Ectodermal cell (in vitro differentiated cells): Measurements from ENCODE around the gene MAPK8.

Experiments used
- H3K27ac ChIP-seq: 2 replicates; pipeline ENCODE4 v1.7.0; 2013; ENCODE audit warnings: mild to moderate bottlenecking, low read depth, low read length; ENCODE audit not compliant: insufficient read depth, poor library complexity, severe bottlenecking
- H3K27me3 ChIP-seq: 2 replicates; pipeline ENCODE4 v1.7.0; 2013; ENCODE audit warnings: mild to moderate bottlenecking, low read length; ENCODE audit not compliant: insufficient read depth, control insufficient read depth, poor library complexity, severe bottlenecking
- H3K36me3 ChIP-seq: one replicate; pipeline ENCODE4 v1.7.0; 2013; ENCODE audit warnings: low read length; ENCODE audit not compliant: control insufficient read depth, insufficient read depth
- H3K4me1 ChIP-seq: one replicate; pipeline ENCODE4 v1.7.0; 2013; ENCODE audit warnings: low read length; ENCODE audit not compliant: control insufficient read depth, insufficient read depth
- H3K4me3 ChIP-seq: 2 replicates; pipeline ENCODE4 v1.7.0; 2013; ENCODE audit warnings: low read depth, low read length, control low read depth; ENCODE audit not compliant: insufficient read depth
- H3K9me3 ChIP-seq: 2 replicates; pipeline ENCODE4 v1.7.0; 2013; ENCODE audit warnings: mild to moderate bottlenecking, low read length, moderate library complexity; ENCODE audit not compliant: control insufficient read depth
- WGBS, 2 experiments: methylation state at CpG; one replicate each; pipeline ENCODE4 v1.1.7; 2013; ENCODE audit warnings: missing lambda C conversion rate in 2 of 2; 5-methylcytosine and 5-hydroxymethylcytosine counted together

The MAPK8 gene

DNA sequence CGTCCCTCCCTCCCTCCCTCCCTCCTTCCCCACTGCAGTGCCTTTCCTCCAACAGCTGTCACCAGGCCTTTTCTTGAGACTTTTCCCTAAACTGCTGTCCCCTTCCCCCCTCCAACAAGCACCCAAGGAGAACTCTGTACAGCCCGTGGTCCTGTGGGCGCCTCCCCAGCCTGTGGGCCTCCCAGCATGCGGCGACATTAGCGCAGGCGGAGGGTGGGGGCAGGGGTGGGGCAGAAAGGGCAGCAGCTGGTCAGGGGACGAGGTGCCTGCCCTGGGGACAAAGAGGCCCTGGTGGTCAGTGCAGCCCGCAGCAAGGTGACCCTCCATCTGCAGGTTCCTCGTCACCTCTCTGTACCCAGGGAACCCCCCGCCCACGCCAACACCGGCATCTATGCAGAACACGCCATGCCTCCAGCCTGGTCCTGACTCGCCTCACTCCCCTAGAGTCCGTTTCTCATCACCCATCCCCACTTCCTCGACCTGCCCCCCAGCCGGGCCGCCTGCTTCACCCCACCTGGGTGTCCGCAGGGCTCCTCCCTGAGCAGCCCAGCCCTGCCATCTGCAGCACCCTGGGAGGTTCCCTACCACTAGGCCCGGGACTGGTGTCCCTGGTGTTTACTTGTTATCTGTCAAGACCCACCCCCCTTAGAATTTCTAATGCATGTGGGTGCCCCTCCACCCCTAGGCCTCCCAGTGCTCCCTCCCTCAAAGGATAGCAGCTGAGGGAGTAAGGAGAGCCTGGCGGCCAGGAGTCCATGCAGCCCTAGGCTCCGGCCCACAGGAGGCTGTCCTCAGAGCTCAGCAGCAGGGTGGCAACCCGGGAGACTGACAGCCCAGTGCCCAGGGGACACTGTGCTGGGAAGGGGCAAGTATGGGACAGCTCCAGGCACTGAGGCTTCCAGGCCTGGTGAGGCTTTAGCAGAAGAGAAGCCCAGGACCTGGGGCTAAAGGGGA lies 150.6 kb downstream of the MAPK8 start:
- no peaks in the 10 kb centered on the region for H3K27me3 ChIP-seq
- H3K9me3 ChIP-seq, result no peaks in the 10 kb centered on the region
- H3K36me3 ChIP-seq, result no peaks in the 10 kb centered on the region
- WGBS, 2 experiments, result 79 to 81% methylated on average over 24 of the region's 24 CpGs
- peaks cover 7% of the 10 kb centered on the region for H3K4me1 ChIP-seq
- no peak overlapping the region for H3K4me3 ChIP-seq
- H3K27ac ChIP-seq, result no peak overlapping the region

DNA sequence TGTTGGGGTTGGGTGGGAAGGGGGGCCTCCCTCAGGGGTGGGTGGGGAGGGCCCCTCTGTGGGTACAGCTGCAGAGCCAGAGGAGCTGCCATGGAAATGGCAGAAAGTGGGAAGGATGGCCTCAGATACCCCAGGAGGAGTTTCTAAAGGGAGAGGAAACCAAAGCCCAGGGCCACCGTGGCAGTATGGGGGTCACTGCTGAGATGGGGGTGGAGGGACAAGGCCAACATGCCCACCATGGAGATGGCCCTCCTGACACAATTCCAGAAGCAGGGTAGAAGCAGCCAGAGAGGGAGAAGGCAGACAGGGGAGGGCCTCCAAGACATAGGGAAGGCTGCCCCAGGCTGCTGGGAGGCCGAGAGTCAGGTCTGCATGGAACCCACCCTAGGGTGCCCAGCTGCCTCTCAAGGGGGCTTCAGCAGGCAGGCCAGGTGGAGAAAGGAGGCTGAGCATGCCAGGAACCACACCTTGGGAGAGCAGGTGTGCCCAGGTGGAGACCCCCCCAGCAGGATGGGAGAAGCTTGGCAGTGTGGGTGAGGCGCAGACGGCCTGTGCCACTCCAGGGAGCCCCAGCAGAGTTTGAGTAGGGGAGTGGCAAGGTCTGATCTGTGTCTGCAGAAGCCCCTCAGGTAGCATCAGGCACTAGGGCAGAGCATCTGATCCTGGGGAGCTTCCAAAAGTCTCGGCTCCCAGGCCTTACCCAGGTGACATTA lies 151.6 kb downstream of the MAPK8 start:
- WGBS, 2 experiments, result 78 to 79% methylated on average over 5 of the region's 5 CpGs

DNA sequence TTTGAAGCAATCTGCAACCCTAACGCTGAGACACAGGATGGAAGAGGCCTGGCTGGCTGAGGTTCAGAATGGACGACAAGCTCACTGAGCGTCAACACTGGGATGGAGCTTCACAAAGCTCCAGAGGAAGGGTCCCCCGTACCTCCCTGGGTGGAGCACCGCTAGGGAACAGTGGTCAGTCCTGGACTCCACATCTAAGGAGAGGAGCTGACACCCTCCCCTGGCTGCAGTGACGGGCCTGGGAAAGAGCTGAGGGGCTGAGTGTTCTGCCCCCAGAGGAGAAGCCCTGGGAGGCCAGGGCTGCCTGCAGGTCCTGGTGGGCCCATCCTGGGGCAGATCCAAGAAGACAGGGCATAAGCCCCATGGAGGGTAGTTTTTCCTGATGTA lies 152.2 kb downstream of the MAPK8 start:
- WGBS, 2 experiments, result 68 to 69% methylated on average over 6 of the region's 6 CpGs
- Histone ChIP-seq H3K4me3 (no peak overlapping the region), H3K36me3 (no peaks in the 10 kb centered on the region), H3K9me3 (no peaks in the 10 kb centered on the region), H3K27ac (no peak overlapping the region), H3K4me1 (peaks cover 13% of the 10 kb centered on the region), H3K27me3 (no peaks in the 10 kb centered on the region)

More for the DNA sequence above, 151.6 kb downstream of the MAPK8 start:
- no peaks in the 10 kb centered on the region for H3K9me3 ChIP-seq
- H3K27ac ChIP-seq, result no peak overlapping the region
- H3K4me1 ChIP-seq, result peaks cover 7% of the 10 kb centered on the region
- no peaks in the 10 kb centered on the region for H3K27me3 ChIP-seq
- no peak overlapping the region for H3K4me3 ChIP-seq
- no peaks in the 10 kb centered on the region for H3K36me3 ChIP-seq

DNA sequence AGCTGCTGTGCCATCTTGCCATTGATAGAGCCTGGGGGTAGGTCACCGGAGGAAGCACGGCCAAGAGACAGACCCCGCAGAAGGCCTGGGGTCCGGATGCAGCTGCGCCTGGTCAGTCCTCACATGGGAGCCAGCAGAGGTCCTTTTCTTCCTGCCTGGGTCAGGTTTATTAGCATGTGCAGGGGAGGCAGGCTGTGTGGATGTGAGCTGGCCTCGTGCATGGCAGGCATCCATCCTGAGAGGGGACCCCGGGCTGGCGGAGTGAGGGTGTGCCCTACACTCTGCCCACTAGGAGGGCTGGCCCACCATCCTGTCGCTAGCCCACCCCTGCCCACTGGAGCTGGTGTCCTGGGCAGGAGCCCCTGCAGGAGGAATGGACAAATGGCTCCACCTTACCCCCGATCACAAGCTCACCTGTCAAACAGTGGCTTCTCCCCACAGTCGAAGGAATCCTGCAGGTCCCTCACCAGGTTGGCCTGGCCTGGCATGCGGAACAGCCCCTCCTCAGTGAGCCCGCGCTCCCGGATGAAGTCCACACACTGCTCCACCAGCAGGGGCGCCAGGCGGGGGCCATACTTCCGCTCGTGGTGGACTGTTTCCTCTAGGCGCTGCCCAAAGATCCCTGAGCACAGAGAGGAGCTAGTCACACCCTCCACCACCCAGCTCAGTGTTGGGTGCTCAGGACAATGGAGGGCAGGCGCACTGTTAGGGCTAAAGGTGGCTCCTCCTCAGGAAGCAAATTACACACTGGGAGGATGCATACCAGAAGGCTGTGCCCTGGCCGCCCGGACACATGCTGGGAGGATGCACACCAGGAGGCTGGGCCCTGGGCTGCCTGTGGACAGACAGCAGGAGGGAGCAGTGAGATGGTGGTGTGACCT lies 153.0 kb downstream of the MAPK8 start:
- H3K36me3 ChIP-seq, result no peaks in the 10 kb centered on the region
- no peak overlapping the region for H3K27ac ChIP-seq
- peaks cover 14% of the 10 kb centered on the region for H3K4me1 ChIP-seq
- H3K27me3 ChIP-seq, result no peaks in the 10 kb centered on the region
- no peaks in the 10 kb centered on the region for H3K9me3 ChIP-seq
- WGBS, 2 experiments, result 87 to 89% methylated on average over 23 of the region's 23 CpGs
- no peak overlapping the region for H3K4me3 ChIP-seq

DNA sequence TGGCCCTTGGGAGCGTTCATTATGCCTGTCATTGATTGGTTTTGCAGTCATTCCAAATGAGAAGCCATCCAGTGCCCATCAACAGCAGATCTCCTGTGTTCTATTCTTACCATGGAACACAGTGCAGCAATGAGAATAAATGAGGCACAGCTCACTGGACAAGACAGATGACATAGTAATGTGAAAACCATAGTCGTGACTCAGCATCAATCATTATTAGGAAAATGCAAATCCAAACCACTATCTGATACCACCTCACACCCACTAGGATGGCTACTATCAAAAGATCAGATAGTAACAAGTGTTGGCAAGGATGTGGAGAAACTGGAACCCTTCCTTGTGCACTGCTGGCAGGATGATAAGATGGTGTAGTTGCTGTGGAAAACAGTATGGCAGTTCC lies 153.7 kb downstream of the MAPK8 start:
- 92 to 99% methylated on average over 2 of the region's 2 CpGs for WGBS, 2 experiments
- H3K27me3 ChIP-seq, result peaks cover under 1% of the 10 kb centered on the region
- H3K4me1 ChIP-seq, result peaks cover 14% of the 10 kb centered on the region
- no peak overlapping the region for H3K4me3 ChIP-seq
- H3K9me3 ChIP-seq, result no peaks in the 10 kb centered on the region
- H3K36me3 ChIP-seq, result no peaks in the 10 kb centered on the region
- H3K27ac ChIP-seq, result no peak overlapping the region

DNA sequence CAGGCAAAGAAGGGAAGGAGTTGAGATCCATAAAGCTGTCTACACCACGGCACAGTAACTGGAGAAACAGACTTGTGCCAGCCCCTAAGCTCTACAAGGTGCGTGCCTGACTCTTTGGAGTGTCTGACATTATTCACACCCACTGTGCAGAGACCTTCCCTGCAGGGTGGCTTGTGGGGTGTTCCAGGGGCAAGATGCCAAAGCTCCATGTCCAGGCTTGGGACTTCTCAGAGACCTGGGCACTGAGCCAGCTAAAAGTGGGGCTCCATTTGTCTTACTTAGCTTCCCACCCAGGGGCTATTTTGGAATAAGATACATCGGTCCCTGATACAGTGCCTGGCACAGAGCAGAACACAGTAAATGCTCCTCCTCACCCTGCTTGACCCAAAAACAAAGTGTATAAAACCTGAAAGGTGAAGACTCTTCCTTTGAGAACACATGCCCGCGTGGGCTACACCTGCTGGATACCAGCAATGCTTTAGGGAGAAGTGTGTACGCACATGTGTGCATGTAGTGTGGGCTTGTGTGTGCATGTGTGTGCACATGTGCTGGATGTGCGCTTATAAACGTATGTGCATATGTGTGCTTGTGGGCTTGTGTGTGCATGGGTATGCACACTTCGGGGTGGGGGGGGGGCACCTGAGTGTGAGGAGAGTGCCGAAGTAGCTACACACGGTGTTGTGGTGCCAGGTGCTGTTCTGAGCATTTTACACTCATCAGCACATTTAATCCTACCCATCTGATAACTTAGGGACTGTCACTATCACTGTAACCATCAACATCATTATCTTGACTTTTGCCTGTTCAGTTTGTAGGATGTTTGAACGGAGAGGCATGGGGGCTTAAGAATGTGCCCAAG lies 155.4 kb downstream of the MAPK8 start:
- Histone ChIP-seq H3K9me3 (no peaks in the 10 kb centered on the region), H3K4me1 (peaks cover 7% of the 10 kb centered on the region), H3K27me3 (peaks cover 17% of the 10 kb centered on the region), H3K4me3 (no peak overlapping the region), H3K36me3 (no peaks in the 10 kb centered on the region), H3K27ac (no peak overlapping the region)
- WGBS, 2 experiments, result 95 to 97% methylated on average over 12 of the region's 12 CpGs

DNA sequence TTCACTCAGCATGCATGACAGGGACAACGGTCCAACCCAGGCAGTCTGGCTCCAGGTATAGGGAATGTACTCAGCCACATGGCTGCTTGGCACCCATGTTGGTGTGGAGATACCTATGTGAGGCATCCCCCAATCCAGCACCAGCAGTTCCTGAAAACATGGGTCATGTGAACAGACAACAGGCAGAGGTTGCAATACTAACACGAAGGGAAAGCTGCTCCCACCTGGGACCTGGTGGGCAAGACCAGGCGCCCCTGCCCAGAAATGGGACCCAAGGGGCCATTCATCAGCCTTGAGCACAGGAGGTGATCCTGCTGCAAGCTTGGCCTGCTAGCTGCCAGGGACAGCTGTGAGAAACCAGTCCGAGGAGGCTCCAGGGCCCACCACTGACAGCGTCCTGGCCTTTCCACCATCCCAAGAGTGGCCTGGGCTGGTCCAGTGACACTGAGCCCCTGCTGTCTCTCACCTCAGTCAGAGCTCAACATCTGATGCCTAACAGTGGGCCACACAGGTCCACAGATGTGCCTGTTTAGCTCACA lies 156.1 kb downstream of the MAPK8 start:
- Histone ChIP-seq H3K4me3 (no peak overlapping the region), H3K36me3 (no peaks in the 10 kb centered on the region), H3K27ac (no peak overlapping the region), H3K9me3 (no peaks in the 10 kb centered on the region), H3K27me3 (peaks cover 21% of the 10 kb centered on the region), H3K4me1 (peaks cover 7% of the 10 kb centered on the region)
- 93% methylated on average over 5 of the region's 5 CpGs for WGBS, 2 experiments

DNA sequence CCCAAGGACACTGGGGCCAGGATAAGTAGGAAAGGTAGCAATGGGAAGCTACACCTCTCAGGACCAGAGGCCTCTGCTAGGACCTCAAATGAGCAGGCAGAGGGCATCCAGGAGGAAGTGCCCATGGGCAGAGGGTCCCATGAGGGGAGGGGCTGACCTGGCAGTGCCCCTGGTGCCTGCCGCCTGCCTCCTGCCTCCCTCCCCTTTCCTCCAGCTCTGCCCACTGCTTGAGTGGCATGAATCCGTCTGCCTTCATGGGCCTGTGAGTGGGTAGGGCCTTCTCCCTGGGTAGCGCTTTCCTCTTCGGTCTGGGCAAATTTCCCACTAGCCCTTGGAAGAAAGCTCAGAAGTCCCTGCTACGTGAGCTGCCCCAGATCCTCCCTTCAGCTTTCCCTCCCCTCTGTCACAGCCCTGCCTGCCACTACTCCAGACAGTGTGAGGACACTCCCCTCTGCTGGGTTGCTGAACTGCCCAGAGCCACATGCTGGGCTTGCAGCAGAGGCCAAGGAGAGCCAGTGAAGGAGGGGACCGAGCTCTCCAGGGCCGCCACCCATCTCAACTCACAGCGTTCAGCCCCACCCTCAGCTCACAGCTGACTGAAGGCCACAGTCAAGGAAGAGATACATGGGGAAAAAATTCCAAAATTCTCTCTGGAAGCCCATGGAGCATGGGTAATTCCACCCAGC lies 157.0 kb downstream of the MAPK8 start:
- Histone ChIP-seq H3K4me1 (peaks cover 7% of the 10 kb centered on the region), H3K27ac (no peak overlapping the region), H3K9me3 (no peaks in the 10 kb centered on the region), H3K27me3 (peaks cover 21% of the 10 kb centered on the region), H3K36me3 (no peaks in the 10 kb centered on the region), H3K4me3 (no peak overlapping the region)
- WGBS, 2 experiments, result 63 to 66% methylated on average over 8 of the region's 8 CpGs
